HTERT RPE-1 (cell line): ENCODE measurements around the gene SMCHD1.

Experiments used
- in situ Hi-C: fragments of 300-500 bp; cut with MboI; formaldehyde crosslinking; loops from 4 replicates; pipeline ENCODE4 v1.14.3; 2020; ENCODE audit warnings: low sequenced_read_pairs

The SMCHD1 gene

GRCh38 chr18:2655178-2655953 lies at the start of gene SMCHD1:
SMCHD1 (plus strand) TSS chr18:2655726; CDS start chr18:2656076, 350 bp downstream.
- in situ Hi-C loops, result no loop called here

- in situ Hi-C loops, result no loop called here
These were observed 49.2 kb upstream of the SMCHD1 start for GRCh38 chr18:2606335-2606734.

GRCh38 chr18:2609604-2610003 lies 45.9 kb upstream of the SMCHD1 start:
- in situ Hi-C loops, result no loop called here

- in situ Hi-C loops, result no loop called here
These were observed 45.0 kb upstream of the SMCHD1 start for GRCh38 chr18:2610549-2610948.

GRCh38 chr18:2612996-2613395 lies 42.5 kb upstream of the SMCHD1 start:
- in situ Hi-C loops, result no loop called here

- in situ Hi-C loops, result no loop called here
These were observed 38.0 kb upstream of the SMCHD1 start for GRCh38 chr18:2617401-2617998.

GRCh38 chr18:2618009-2618408 lies 37.5 kb upstream of the SMCHD1 start:
- in situ Hi-C loops, result no loop called here

- in situ Hi-C loops, result no loop called here
These were observed 30.3 kb upstream of the SMCHD1 start for GRCh38 chr18:2625217-2625616.

- in situ Hi-C loops, result no loop called here
These were observed 27.7 kb upstream of the SMCHD1 start for GRCh38 chr18:2627821-2628276.

- in situ Hi-C loops, result no loop called here
These were observed 26.5 kb upstream of the SMCHD1 start for GRCh38 chr18:2629003-2629402.

- in situ Hi-C loops, result no loop called here
These were observed 19.9 kb upstream of the SMCHD1 start for GRCh38 chr18:2635586-2635985.

GRCh38 chr18:2636126-2636631 lies 19.3 kb upstream of the SMCHD1 start:
- in situ Hi-C loops, result no loop called here

GRCh38 chr18:2641638-2642037 lies 13.9 kb upstream of the SMCHD1 start:
- in situ Hi-C loops, result no loop called here

GRCh38 chr18:2642771-2643170 lies 12.8 kb upstream of the SMCHD1 start:
- in situ Hi-C loops, result no loop called here

- in situ Hi-C loops, result no loop called here
These were observed 11.0 kb upstream of the SMCHD1 start for GRCh38 chr18:2644535-2644934.

- in situ Hi-C loops, result no loop called here
These were observed 3.5 kb upstream of the SMCHD1 start for GRCh38 chr18:2651981-2652380.

GRCh38 chr18:2653467-2653866 lies 2.1 kb upstream of the SMCHD1 start:
- in situ Hi-C loops, result no loop called here

GRCh38 chr18:2654169-2654927 lies 1.2 kb upstream of the SMCHD1 start:
- in situ Hi-C loops, result no loop called here

- in situ Hi-C loops, result no loop called here
These were observed 673 bp upstream of the SMCHD1 start for GRCh38 chr18:2654928-2655177.

- in situ Hi-C loops, result no loop called here
These were observed 369 bp downstream of the SMCHD1 start for GRCh38 chr18:2655954-2656236.

- in situ Hi-C loops, result no loop called here
These were observed 883 bp downstream of the SMCHD1 start for GRCh38 chr18:2656237-2656980.
